Measurements from ENCODE around the gene TCF4.

TCF4 gene

DNA sequence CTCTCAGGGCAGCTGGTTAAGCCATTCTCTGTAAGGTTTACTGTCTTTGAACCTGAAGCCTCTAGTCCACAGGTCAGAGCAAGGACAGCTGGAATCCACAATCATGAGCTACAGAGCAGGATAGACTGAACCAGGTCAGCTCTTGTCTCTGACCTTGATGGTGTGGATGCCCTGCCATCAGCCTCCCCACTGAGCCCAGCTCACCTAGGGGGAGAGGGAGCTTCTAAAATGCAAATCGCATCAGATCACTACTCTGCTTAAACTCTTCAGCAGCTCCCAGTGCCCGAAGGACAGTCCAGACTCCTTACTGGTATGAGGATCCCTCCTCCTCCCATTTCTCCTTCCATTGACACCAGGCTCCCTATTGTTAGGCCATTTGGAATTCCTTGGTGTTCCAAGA lies 373.5 kb downstream of the TCF4 start:
- H3K4me2 ChIP-seq (ENCODE audit: low read length): no peak overlapping the region
- H3F3A ChIP-seq (ENCODE audit: control insufficient read depth, insufficient read depth): no peaks in the 10 kb centered on the region
- H3K27ac ChIP-seq (ENCODE audit: low read depth, low read length): no peak overlapping the region
- H3K4me3 ChIP-seq (ENCODE audit: low read length): no peak overlapping the region
- H3K27me3 ChIP-seq (ENCODE audit: control insufficient read depth, low read length): no peaks in the 10 kb centered on the region
- H3K4me1 ChIP-seq (ENCODE audit: control insufficient read depth, low read length): no peaks in the 10 kb centered on the region
- no peaks in the 10 kb centered on the region for H3K9me2 ChIP-seq (replicated peaks; ENCODE audit: control insufficient read depth, low read length)
- no peaks in the 10 kb centered on the region for H3K9me3 ChIP-seq (ENCODE audit: control insufficient read depth, insufficient read depth, low read length)
- TF ChIP-seq EZH2phosphoT487 (IDR thresholded peaks at IDR 0.05; ENCODE audit: borderline replicate concordance, low read length): no peak
- TF ChIP-seq, protein P1, sequence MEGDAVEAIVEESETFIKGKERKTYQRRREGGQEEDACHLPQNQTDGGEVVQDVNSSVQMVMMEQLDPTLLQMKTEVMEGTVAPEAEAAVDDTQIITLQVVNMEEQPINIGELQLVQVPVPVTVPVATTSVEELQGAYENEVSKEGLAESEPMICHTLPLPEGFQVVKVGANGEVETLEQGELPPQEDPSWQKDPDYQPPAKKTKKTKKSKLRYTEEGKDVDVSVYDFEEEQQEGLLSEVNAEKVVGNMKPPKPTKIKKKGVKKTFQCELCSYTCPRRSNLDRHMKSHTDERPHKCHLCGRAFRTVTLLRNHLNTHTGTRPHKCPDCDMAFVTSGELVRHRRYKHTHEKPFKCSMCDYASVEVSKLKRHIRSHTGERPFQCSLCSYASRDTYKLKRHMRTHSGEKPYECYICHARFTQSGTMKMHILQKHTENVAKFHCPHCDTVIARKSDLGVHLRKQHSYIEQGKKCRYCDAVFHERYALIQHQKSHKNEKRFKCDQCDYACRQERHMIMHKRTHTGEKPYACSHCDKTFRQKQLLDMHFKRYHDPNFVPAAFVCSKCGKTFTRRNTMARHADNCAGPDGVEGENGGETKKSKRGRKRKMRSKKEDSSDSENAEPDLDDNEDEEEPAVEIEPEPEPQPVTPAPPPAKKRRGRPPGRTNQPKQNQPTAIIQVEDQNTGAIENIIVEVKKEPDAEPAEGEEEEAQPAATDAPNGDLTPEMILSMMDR (IDR thresholded peaks at IDR 0.05; ENCODE audit: low read depth, low read length, poor library complexity, severe bottlenecking): no peak
- no peaks in the 10 kb centered on the region for H4K20me1 ChIP-seq (ENCODE audit: control insufficient read depth, insufficient read depth, low read depth, low read length)
- no peaks in the 10 kb centered on the region for H3K79me2 ChIP-seq (ENCODE audit: control insufficient read depth, low read length)
- H3K36me3 ChIP-seq (ENCODE audit: control insufficient read depth, low read length): no peaks in the 10 kb centered on the region

DNA sequence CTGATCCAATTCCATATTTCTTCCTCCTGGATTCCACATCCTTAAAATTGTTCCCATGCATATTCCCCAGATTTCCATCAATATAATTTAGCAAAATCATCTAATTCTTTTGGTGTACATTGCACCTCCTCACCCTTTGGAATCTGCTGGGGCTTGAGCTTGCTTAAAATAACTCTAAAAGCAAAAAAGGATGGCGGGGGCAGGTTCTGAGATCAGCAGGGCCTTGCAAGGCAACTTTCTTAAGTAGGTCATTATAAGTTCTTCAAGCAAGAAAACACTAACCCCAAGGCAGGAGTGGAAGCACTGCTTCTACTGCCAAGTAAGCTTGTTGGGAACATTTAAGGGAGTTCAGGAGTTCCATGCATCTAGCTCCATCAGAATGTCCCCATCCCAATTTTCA lies 374.4 kb downstream of the TCF4 start:
- Histone ChIP-seq H3K4me3 (ENCODE audit: low read length) (no peak overlapping the region), H3K9me2 (replicated peaks; ENCODE audit: control insufficient read depth, low read length) (no peaks in the 10 kb centered on the region), H3K9me3 (ENCODE audit: control insufficient read depth, insufficient read depth, low read length) (no peaks in the 10 kb centered on the region), H3K4me1 (ENCODE audit: control insufficient read depth, low read length) (no peaks in the 10 kb centered on the region), H3K27me3 (ENCODE audit: control insufficient read depth, low read length) (no peaks in the 10 kb centered on the region), H3F3A (ENCODE audit: control insufficient read depth, insufficient read depth) (no peaks in the 10 kb centered on the region), H4K20me1 (ENCODE audit: control insufficient read depth, insufficient read depth, low read depth, low read length) (no peaks in the 10 kb centered on the region), H3K27ac (ENCODE audit: low read depth, low read length) (no peak overlapping the region), H3K36me3 (ENCODE audit: control insufficient read depth, low read length) (no peaks in the 10 kb centered on the region), H3K4me2 (ENCODE audit: low read length) (no peak overlapping the region), H3K79me2 (ENCODE audit: control insufficient read depth, low read length) (no peaks in the 10 kb centered on the region)
- no peak for TF ChIP-seq EZH2phosphoT487 (IDR thresholded peaks at IDR 0.05; ENCODE audit: borderline replicate concordance, low read length)
- TF ChIP-seq, protein P1 (IDR thresholded peaks at IDR 0.05; ENCODE audit: low read depth, low read length, poor library complexity, severe bottlenecking): no peak

DNA sequence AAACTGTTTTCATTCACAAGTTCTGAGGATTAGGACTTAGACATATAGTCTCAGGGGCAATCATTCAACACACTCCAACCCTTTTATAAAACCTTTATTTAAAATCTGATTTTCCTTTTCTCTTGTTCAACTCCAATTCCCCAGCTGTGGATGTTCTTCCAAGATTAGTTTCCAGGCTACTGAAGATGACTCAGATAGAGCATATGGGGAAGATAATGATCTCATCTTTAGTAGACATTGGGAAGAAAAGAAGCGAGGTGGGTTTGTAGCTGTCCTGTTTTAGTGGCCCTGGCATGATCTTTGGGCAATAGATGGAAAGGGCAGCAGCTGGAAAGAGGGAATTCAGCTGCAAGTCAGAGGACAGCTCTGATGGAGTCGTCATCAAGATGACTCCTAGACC lies 381.1 kb downstream of the TCF4 start:
- Histone ChIP-seq H3K36me3 (ENCODE audit: control insufficient read depth, low read length) (no peaks in the 10 kb centered on the region), H3K4me1 (ENCODE audit: control insufficient read depth, low read length) (no peaks in the 10 kb centered on the region), H3F3A (ENCODE audit: control insufficient read depth, insufficient read depth) (no peaks in the 10 kb centered on the region), H3K9me2 (replicated peaks; ENCODE audit: control insufficient read depth, low read length) (no peaks in the 10 kb centered on the region), H3K27ac (ENCODE audit: low read depth, low read length) (no peak overlapping the region), H3K27me3 (ENCODE audit: control insufficient read depth, low read length) (no peaks in the 10 kb centered on the region), H3K4me2 (ENCODE audit: low read length) (no peak overlapping the region), H4K20me1 (ENCODE audit: control insufficient read depth, insufficient read depth, low read depth, low read length) (no peaks in the 10 kb centered on the region), H3K4me3 (ENCODE audit: low read length) (no peak overlapping the region), H3K79me2 (ENCODE audit: control insufficient read depth, low read length) (no peaks in the 10 kb centered on the region), H3K9me3 (ENCODE audit: control insufficient read depth, insufficient read depth, low read length) (no peaks in the 10 kb centered on the region)
- no peak for TF ChIP-seq EZH2phosphoT487 (IDR thresholded peaks at IDR 0.05; ENCODE audit: borderline replicate concordance, low read length)
- TF ChIP-seq, protein P1 (IDR thresholded peaks at IDR 0.05; ENCODE audit: low read depth, low read length, poor library complexity, severe bottlenecking): no peak

All from DOHH2 (cell line).